Adrenal gland (tissue), 5 donors: Measurements from ENCODE around the gene PRDM11.

Experiments
- CTCF ChIP-seq, 6 experiments: fragments of 450-650 bp in 4 of 6; fragments of 200-600 bp in 2 of 6; sonication (generic) in 1 of 6; IDR thresholded peaks; 1 replicate in 5 of 6; 2 replicates in 1 of 6; pipeline versions ENCODE4 v1.5.1 to v1.8.0; 2016 to 2021; ENCODE audit warnings: antibody characterized with exemption in 6 of 6, mild to moderate bottlenecking in 2 of 6, moderate library complexity in 1 of 6
- POLR2A ChIP-seq, 2 donors: fragments of 450-650 bp; IDR thresholded peaks; one replicate each; pipeline ENCODE4 v1.6.1; 2017; ENCODE audit warnings: antibody characterized with exemption in 2 of 2, mild to moderate bottlenecking in 2 of 2, moderate library complexity in 1 of 2
- donor health status: DM: no; HTN: no; CAD: no.

- TF ChIP-seq CTCF (IDR thresholded peaks at IDR 0.05) (peak; percentile 61 to 87 (median 78)), POLR2A (IDR thresholded peaks at IDR 0.05) (no peak)
Observed at GRCh38 chr11:45110562-45110961, 35.9 kb upstream of the PRDM11 start.
